ENCODE data around the gene MAP4K2. TPM values are rescaled to one million over a fixed set of nuclear protein-coding genes. Genes with fewer than 3 reads are reported as not detected.

MAP4K2 gene
- total RNA-seq, 1 experiment from 2014 or later, result 24.7 TPM

DNA sequence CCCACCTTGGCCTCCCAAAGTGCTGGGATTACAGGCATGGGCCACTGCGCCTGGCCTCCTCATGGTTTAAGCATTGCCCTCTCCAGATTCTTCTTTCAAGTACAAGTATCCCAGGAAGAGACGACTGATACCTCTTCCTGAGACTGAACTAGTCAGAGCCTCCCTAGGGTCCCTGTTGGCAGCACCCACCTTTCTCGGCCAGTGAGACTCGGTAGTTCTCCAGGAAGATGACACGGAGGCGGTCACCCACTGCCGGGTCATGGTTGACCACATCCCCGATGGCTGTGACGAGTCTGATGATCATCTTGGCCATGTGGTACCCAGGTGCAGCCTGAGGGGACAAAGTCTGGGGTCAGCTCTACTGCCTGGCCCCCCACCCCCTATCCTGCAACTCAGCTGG lies 51.9 kb downstream of the MAP4K2 start:
- no peak overlapping the region for H2BK15ac ChIP-seq (ENCODE audit: low read depth, low read length)
- no peak overlapping the region for H2AK5ac ChIP-seq (ENCODE audit: insufficient read length, low read length)
- no peak for DNase-seq
- no peak overlapping the region for H3K4me2 ChIP-seq (ENCODE audit: insufficient read depth, insufficient read length, low read length)
- peaks cover under 1% of the 10 kb centered on the region for H3K23me2 ChIP-seq (ENCODE audit: insufficient read length, low read depth, low read length, poor library complexity, severe bottlenecking)
- peaks cover 0 to 10% (median 0%) of the 10 kb centered on the region in 3 experiments; a peak in 3 of 7 replicates for H3K36me3 Mint-ChIP-seq (ENCODE audit: insufficient read depth in 1 of 3, low read depth in 3 of 3)
- no peaks in the 10 kb centered on the region for H3K4me1 ChIP-seq (ENCODE audit: insufficient read depth, low read length)
- H4K5ac ChIP-seq (ENCODE audit: insufficient read length, low read depth, low read length), result no peak overlapping the region
- H2BK120ac ChIP-seq (ENCODE audit: low read depth, low read length, poor library complexity, severe bottlenecking), result no peak overlapping the region
- H3K4me1 Mint-ChIP-seq, result peaks cover 12 to 27% of the 10 kb centered on the region in 2 experiments
- no peak overlapping the region for H2BK20ac ChIP-seq (ENCODE audit: low read depth, low read length, poor library complexity, severe bottlenecking)
- H2BK12ac ChIP-seq (ENCODE audit: insufficient read length, low read depth, low read length), result no peak overlapping the region
- H3K4me3 Mint-ChIP-seq, result no peak overlapping the region
- no peaks in the 10 kb centered on the region for H3K9me3 ChIP-seq (ENCODE audit: control insufficient read depth, low read depth, low read length)
- no peak overlapping the region for H4K91ac ChIP-seq (ENCODE audit: insufficient read length, low read depth, low read length)
- no peaks in the 10 kb centered on the region for H3K27me3 ChIP-seq (ENCODE audit: insufficient read depth, low read length)
- H3K23ac ChIP-seq (ENCODE audit: insufficient read length, low read depth, low read length), result no peak overlapping the region
- no peak overlapping the region for H2AFZ ChIP-seq (ENCODE audit: low read length)
- no peaks in the 10 kb centered on the region for H3K9me3 Mint-ChIP-seq
- no peak overlapping the region for H3K27ac Mint-ChIP-seq
- WGBS (ENCODE audit: extremely low coverage, insufficient read length, low lambda C conversion rate), result no CpG with 5 or more reads among the region's 9 CpGs
- no peak overlapping the region for H3K4ac ChIP-seq (ENCODE audit: low read depth, low read length)
- no peaks in the 10 kb centered on the region for H3K79me1 ChIP-seq (ENCODE audit: insufficient read depth, low read depth, low read length, poor library complexity, severe bottlenecking)
- H3K56ac ChIP-seq (ENCODE audit: insufficient read length, low read depth, low read length), result no peak overlapping the region
- H4K8ac ChIP-seq (replicated peaks; ENCODE audit: insufficient read length, low read depth, low read length), result no peak overlapping the region
- H2BK5ac ChIP-seq (ENCODE audit: insufficient read length, low read length), result no peak overlapping the region
- no peak overlapping the region for H3K18ac ChIP-seq (ENCODE audit: insufficient read length, low read depth, low read length)
- H3K79me2 ChIP-seq (ENCODE audit: insufficient read depth, low read length), result no peaks in the 10 kb centered on the region
- no peak for TF ChIP-seq CTCF (conservative IDR thresholded peaks at IDR 0.05)
- H3K9ac ChIP-seq (ENCODE audit: extremely low read depth, insufficient read length, low read length), result no peak overlapping the region
- no peak overlapping the region for H3K14ac ChIP-seq (ENCODE audit: insufficient read depth, low read length)
- H3K27ac ChIP-seq (ENCODE audit: insufficient read length, low read depth, low read length), result no peak overlapping the region
- no peak overlapping the region for H3T11ph ChIP-seq (ENCODE audit: low read length)
- peaks cover 10% of the 10 kb centered on the region for H3K27me3 Mint-ChIP-seq (ENCODE audit: low read depth)
- H4K20me1 ChIP-seq (ENCODE audit: control insufficient read depth, insufficient read depth, insufficient read length), result no peaks in the 10 kb centered on the region

Measured in H9 (cell line).